HG03095 (cell line): ENCODE results near the gene RPS6KC1.
"Not testable (repeated sequence)": the region's sequence is repeated elsewhere in the genome, so short reads cannot be mapped to it uniquely, and the experiment has no call there.

Experiments used
- ATAC-seq: cut with Tn5 transposase; IDR thresholded peaks from one replicate; pipeline ENCODE4 v1.9.1; 2021; ENCODE audit warnings: moderate library complexity; ENCODE audit not compliant: unreplicated experiment

Gene RPS6KC1

DNA sequence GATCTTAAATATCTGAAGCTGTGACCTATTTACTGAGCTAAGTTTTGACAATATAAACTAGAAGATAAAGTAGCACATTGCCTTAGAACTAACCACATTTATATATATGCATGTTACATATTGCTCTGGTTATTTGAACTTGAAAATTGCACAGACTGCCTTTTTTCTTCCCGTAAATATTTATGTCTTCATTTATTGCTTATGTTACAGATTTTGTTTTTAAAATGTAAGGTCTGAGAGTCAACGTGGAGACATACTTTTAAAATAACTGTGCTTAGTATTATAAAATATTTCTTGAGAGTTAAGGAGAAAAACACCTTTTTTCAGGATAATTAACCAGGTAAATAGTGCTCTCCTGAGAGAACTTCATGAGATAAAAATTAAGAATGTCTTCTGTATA lies 3.1 kb downstream of the RPS6KC1 start:
- no peak for ATAC-seq

DNA sequence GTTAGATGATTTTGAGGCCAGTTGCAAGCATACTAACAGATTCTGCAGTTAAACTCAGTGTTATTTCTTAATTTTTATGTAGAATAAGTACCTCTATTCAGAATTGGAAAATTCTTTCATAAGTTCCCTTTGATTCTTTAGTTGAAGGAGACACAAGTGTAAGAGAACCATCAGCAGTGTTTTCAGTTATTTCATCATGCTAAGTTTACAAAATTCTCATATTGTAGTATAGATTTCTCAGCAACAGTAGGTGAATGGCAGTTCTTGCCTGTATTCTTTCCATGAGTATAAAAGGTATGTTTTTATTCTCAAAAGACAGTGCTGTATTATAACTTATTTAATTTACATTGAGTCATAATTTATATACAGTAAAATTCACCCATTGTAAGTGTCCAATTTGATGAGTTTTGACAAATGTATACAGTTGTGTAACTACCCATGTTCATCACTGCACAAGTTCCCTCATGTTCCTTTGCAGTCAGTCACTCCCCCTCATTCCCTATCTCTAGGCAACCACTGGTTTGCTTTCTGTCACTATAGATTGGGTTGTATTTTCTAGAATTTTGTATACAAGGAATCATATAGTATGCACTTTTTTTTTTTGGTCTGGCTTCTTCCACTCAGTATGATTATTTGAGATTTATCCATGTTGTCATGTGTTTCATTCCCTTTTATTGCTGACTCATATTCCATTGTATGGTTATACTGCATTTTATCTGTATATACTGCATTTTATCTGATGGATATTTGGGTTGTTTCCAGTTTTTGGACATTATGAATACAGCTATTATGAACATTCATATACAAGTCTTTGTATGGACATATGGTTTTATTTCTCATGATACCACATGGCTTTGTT lies 3.9 kb downstream of the RPS6KC1 start:
- ATAC-seq = no peak

DNA sequence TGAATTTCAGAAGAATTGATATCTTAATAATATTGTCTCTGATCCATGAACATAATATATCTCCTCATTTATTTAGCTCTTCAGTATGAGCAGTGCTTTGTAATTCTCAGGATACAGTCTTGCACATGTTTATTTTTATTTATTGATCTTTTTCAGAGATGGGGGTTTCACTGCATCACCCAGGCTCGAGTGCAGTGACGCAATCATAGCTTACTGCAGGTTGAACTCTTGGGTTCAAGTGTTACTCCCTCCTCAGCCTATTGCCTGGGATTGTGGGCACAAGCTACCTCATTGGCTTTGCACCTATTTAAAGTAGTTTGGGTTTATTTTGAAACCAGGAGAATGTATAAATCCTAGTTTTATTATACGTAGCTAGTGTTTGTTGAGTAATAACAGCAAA lies 4.7 kb downstream of the RPS6KC1 start:
- no peak for ATAC-seq

DNA sequence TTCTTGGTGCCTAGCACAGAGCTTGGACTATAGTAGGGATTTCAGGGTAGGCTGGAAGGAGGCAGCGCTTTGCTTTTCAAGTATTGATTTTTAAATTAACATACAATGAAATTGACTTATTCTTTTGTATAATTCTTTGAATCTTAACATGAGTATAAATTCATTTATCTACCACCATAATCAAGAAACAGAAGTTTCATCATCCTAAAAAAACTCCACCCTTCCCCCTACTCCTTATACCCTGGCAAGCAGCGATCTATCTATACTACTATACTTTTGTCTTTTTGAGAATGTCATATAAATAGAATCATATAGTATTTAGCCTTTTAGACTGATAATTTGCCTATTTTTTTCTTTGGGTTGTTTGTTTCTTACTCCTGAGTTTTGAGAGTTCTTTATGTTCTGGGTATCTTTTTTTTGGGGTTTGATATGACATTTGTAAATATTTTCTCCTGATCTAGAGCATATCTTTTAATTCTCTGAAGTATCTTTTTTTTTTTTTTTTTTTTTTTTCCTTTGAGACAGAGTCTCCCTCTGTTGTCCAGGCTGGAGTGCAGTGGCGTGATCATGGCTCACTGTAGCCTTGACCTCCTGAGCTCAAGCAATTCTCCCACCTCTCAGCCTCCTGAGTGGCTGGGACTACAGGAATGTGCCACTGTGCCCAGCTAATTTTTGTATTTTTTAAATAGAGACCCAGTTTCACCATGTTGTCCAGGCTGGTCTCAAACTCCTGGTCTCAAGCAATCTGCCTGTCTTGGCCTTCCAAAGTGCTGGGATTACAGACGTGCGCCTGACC lies 6.4 kb downstream of the RPS6KC1 start:
- no peak for ATAC-seq

DNA sequence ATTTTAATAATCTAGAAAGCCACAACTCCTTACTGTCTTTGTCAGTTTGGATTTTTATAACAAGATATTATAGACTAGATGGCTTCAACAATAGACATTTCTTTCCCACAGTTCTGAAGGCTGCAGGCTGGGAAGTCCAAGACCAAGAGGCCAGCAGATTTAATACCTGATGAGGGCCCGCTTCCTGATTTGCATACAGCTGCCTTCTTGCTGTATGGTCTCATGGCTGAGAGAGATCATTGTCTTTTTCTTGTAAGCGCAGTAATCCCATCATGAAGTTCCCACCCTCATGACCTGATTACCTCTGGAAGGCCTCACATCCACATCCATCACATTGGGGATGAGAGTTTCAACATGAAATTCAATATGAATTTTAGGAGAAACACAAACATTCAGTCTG lies 9.8 kb downstream of the RPS6KC1 start:
- ATAC-seq = no peak

DNA sequence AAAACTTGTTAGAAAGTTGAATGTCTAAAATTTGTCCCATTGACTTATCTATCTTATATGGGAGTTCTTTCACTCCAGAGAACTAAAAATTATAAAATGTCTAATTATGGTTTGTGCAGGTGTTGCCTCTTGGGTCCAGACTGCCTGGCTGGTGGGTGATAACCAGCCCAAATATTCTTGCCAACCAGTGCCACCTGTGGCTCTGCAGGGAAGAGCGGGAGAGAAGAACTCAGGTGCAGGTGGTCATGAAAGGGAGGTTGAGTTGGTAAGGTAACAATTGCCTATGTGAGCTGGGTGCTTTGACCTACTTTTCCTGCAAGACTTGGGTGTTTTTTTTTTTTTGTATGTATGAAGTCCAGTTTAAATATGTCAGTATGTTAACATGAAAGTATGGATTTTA lies 10.2 kb downstream of the RPS6KC1 start:
- no peak for ATAC-seq

DNA sequence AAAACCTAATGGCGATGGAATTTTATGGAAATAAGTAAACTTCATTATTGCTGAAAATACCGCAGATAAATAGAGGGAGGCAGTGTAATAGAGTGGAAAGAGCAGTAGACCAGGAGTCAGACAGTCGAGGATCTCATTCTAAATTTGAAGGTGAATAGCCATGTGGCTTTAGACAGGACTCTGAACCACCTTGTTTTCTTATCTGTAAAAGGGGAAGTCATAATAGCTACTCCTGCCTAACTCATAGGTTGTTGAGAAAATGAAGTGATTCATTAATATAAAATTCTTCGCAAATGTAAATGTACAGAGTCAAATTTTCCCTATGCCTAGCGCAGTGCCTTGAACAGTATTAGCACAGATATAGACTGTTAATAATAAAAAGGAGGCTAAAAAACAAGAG lies 14.8 kb downstream of the RPS6KC1 start:
- no peak for ATAC-seq

DNA sequence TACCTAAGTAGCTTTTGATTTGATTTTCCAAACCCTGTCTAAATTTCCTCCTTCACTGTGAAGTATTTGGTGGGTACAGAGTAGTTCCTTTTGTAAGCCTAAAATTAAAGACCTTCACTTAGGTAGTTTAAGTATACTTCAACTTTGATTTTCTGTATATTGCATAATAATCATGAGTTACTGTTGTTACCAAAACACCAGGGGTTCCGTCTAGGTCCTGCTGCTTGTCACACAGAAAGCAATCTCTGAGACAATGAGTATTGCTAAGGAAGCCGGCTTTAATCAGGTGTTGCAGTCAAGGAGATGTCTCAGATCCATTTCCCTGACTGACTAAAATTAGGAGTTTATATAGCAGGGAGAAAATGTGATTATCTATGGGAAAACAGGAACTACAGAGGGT lies 15.3 kb downstream of the RPS6KC1 start:
- no peak for ATAC-seq

DNA sequence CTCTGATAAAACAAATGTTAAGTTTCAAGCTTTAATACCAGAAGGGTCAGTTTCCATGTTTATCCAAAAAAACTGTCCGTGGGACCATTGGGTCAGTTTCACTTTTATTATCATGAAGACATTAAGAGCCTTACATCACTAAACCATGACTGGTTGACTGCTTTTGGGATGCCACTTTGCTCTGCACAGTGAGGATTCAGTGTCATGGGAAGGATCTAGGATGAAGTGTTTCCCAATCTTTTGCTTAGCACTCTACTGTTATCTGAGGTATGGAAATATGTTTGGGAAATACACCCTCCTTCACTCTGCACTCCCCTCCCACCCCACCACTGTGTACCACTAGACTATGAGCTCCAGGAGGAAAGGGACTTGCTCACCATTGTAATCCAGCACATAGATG lies 16.3 kb downstream of the RPS6KC1 start:
- ATAC-seq = no peak

DNA sequence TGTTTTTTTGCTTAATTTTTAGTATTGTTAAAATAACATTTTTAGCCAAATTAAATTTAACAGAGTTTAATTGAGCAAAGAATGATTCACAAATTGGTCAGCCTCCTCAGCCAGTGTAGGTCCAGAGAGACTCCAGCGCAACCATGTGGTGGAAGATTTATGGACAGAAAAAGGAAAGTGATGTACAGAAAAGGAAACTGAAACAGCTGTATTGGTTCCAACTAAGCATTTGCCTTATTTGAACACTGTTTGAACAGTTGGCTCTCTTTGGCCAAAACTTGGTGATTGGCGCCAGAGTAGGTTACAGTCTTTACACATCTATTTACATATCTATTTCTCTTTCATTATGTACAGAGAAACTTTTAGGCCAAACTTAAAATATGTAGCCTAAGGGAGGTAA lies 19.4 kb downstream of the RPS6KC1 start:
- ATAC-seq = peak; percentile 86

DNA sequence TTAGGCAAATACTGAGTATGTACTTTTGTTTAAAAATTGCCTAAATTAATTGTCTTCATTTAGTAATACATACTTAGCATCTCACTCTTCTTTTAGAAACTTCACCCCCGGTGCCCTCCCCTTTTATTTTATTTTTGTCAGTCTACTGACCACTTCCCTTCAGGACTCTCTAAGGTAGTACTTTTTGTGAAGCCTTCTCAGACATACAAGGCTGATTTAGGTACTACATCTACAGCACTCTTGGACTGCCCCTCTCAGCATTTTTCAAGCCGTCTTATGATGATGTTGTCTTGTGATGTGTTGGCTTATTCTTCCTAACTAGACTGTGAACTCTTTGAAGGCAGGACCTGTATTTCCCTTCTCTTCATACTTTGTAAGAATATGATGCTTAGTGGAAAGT lies 24.7 kb downstream of the RPS6KC1 start:
- ATAC-seq = peak; percentile 81

DNA sequence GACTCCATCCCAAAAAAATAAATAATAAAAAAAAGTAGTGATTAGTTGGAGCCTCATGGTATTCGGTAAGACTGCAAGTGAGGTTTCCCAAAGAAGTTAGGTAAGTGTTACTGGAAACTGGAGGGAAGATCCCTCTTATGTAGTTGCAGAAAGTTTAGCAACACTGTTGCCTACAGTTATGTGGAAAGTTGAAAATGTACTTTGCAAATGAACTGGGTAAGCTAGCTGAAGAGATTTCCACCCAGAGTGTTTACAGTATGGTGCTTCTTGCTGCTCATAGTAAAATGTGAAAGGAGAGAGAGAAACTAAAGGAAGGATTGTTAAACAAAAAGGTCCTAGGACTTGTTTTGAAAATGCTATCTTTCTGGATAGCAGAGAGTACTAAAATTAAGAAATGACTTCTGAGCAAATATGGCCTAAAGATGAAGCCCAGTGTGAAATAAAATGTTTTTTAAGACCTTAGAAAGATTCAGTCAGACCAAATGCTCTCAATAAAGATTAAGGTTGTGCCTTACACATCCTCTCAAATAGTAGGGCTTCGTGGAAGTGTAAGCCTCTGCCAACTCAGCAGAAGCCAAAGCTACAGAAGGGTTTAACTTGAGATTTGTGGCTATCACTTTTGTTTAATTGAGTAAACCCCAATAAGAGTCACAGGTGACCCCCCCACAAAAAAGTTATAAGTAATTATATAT lies 31.5 kb downstream of the RPS6KC1 start:
- ATAC-seq = no peak

DNA sequence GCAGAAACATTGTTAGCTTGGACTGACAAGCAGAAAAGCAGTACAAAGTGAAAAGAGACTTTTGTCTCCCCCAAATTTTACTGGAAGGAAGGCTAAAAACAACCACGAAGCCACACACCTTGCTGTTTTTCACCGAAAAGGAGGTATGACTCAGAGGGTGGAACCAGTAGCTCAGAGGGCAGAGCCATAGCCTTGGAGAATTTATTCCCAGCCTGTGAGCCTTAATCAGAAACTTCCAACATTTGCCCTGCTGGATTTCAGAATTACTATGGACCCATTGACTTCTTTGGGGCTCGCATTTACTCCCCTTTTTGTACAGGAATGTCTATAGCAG lies 32.0 kb downstream of the RPS6KC1 start:
- ATAC-seq = no peak

DNA sequence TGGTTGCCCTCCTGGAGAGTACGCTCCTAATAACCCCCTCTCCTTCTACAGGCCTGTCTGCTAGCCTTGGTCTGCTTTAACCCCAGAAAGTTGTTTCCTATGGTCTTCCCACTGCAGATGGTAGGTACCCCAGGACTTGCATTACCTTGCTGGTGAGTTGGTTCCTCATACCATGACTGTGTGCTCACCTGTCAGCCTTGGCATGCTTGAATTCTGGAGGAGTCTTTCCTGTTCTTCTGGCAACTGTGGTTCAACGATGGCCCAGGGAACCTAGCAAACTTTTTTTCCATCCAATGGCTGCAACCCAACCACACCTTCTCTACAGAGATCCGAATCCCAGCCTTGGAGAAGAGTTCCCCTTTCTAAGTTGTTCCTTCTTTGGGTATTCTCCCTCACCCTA lies 36.9 kb downstream of the RPS6KC1 start:
- no peak for ATAC-seq

DNA sequence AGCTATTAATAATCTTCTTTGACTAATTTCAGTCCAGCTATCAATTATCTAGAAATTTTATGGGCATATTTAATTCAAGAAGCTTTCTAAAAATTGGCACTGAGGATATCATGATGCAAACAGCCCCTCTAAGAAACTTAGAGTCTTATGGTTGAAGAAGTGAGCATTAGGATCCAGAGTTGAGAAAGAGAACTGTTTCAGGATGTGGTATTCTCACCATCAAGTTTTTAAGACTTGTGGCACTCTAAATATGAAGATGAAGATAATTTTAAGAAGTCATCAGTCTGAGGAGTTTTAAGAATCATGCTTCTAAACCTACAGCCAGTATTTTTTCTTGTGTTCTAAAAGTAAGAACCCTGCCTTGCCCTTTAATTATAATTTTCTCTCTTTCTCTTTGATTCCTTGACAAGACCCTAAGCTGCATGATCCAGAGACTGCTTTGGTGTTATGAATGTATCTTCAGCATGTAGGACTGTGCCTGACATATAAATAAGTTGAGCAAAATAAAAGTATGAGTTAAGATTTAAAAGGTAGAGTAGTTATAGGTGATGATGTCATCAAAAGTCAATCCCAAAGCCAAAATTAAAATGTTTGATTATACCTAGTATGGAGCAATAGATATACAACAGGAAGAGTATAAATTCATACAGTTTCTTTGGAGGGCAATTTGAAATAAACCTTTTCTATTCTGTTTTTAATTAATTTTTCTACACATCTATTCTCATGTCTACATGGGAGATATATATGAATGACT lies 39.1 kb downstream of the RPS6KC1 start:
- ATAC-seq = no peak

DNA sequence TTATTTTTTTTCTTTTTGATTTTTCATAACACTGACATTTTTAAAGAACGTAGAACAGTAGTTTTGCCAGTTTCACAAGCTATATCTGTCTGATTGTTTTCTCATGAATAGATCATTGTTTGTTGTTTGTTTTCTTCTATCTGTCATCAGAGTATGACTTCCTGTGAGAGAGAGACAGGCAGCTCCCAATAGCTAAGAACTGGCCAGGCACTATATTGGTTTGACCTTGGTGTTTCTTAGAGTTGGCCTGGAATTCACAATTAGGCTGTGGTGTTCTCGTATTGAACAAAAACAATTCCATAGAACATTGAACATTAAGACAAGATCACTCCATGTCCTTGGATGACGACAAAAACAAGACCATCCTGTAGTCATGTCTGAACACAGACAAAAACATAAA lies 43.4 kb downstream of the RPS6KC1 start:
- ATAC-seq = no peak

DNA sequence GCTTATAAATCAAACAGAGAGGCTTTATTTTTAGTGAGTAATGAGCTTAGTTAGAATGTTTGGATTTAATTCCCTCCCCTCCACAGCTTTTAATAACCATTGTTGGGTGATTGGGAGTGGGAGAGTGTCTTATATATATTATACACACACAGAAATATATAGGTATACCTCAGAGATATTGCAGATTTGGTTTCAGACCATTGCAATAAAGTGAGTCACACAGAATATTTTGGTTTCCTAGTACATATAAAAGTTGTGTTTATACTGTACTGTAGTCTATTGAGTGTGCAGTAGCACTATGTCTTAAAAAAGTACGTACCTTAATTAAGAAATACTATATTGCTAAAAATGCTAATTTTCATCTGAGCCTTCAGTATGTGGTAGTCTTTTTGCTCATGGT lies 44.4 kb downstream of the RPS6KC1 start:
- no peak for ATAC-seq

DNA sequence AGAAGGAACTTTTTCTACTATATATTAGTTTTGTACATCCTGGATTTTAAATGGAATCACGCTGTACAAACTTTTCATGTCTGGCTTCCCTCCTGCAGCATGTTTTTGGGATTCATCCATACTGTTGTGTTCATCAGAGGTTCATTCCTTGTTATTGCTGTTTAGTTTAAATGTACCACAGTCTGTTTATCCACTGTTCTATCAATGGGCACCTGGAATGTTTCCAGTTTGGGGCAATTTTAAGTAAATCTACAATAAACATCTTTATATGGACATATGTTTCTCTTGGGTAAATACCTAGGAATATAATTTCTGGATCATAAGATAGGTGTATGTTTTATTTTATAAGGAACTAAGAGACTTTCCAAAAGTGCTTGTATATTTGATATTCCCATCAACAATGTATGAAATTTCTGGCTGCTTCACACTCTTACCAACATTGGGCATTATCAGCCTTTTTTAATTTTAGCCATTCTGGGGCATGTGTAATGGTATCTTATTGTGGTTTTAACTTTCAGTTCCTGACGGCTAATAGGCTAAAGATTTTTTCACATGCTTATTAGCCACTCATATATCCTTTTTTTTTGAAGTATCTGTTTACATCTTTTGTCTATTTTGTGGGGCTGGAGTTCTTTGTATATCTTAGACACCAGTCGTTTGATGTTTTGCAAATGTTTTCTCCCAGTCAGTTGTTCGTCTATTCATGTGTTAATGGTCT lies 48.8 kb downstream of the RPS6KC1 start:
- no peak for ATAC-seq

DNA sequence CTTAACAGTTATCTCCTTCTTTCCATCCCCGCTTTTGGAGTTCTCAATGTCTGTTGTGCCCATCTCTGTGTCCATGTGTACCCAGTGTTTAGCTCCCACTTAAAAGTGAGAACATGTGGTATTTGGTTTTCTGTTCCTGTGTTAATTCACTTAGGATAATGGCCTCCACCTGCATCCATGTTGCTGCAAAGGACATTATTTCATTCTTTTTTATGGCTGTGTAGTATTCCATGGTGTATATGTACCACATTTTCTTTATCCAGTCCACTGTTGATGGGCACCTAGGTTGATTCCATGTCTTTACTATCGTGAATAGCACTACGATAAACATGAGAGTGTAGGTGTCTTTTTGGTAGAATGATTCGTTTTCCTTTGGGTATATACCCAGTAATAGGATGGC lies 49.5 kb downstream of the RPS6KC1 start:
- ATAC-seq = not testable (repeated sequence)
